Measurements from ENCODE around the gene NEK2. TPM values are rescaled to one million over a fixed set of nuclear protein-coding genes. Genes with fewer than 3 reads are reported as not detected.

Gene NEK2
- total RNA-seq, 1 donor from 2014 or later, result 0.26 TPM

GRCh38 chr1:211677659-211678058 is 2.2 kb upstream of the NEK2 start:
- TF ChIP-seq CTCF (IDR thresholded peaks at IDR 0.05; ENCODE audit: insufficient read depth, low read length, severe bottlenecking), result no peak
- FAIRE-seq, result no peak
- no peaks in the 10 kb centered on the region for H3K36me3 ChIP-seq (ENCODE audit: control insufficient read depth, insufficient read depth, low read length)

GRCh38 chr1:211676761-211677160 is 1.3 kb upstream of the NEK2 start:
- FAIRE-seq, result no peak
- TF ChIP-seq CTCF (IDR thresholded peaks at IDR 0.05; ENCODE audit: insufficient read depth, low read length, severe bottlenecking), result no peak
- no peak for DNase-seq (ENCODE audit: low read depth)
- no peaks in the 10 kb centered on the region for H3K27me3 ChIP-seq (ENCODE audit: control insufficient read depth, insufficient read depth, low read length)
- H3K36me3 ChIP-seq (ENCODE audit: control insufficient read depth, insufficient read depth, low read length), result no peaks in the 10 kb centered on the region
- no peak overlapping the region for H3K4me3 ChIP-seq (ENCODE audit: low read depth, low read length)

More at GRCh38 chr1:211677659-211678058, 2.2 kb upstream of the NEK2 start:
- Histone ChIP-seq H3K4me3 (ENCODE audit: low read depth, low read length) (no peak overlapping the region), H3K27me3 (ENCODE audit: control insufficient read depth, insufficient read depth, low read length) (no peaks in the 10 kb centered on the region)
- DNase-seq (ENCODE audit: low read depth), result no peak

- Histone ChIP-seq H3K27me3 (ENCODE audit: control insufficient read depth, insufficient read depth, low read length) (no peaks in the 10 kb centered on the region), H3K4me3 (ENCODE audit: low read depth, low read length) (peak overlapping the region; percentile 55), H3K36me3 (ENCODE audit: control insufficient read depth, insufficient read depth, low read length) (no peaks in the 10 kb centered on the region)
- FAIRE-seq (no peak), DNase-seq (ENCODE audit: low read depth) (no peak)
- no peak for TF ChIP-seq CTCF (IDR thresholded peaks at IDR 0.05; ENCODE audit: insufficient read depth, low read length, severe bottlenecking)
These were observed 724 bp upstream of the NEK2 start for GRCh38 chr1:211676106-211676583.

GRCh38 chr1:211667065-211667617 is 8.3 kb downstream of the NEK2 start:
- no peaks in the 10 kb centered on the region for H3K27me3 ChIP-seq (ENCODE audit: control insufficient read depth, insufficient read depth, low read length)
- TF ChIP-seq CTCF (IDR thresholded peaks at IDR 0.05; ENCODE audit: insufficient read depth, low read length, severe bottlenecking), result no peak
- H3K36me3 ChIP-seq (ENCODE audit: control insufficient read depth, insufficient read depth, low read length), result no peaks in the 10 kb centered on the region
- H3K4me3 ChIP-seq (ENCODE audit: low read depth, low read length), result no peak overlapping the region
- DNase-seq (ENCODE audit: low read depth) (no peak), FAIRE-seq (no peak)

- no peaks in the 10 kb centered on the region for H3K27me3 ChIP-seq (ENCODE audit: control insufficient read depth, insufficient read depth, low read length)
- peak; percentile 95 for FAIRE-seq
- DNase-seq (ENCODE audit: low read depth), result no peak
- no peak overlapping the region for H3K4me3 ChIP-seq (ENCODE audit: low read depth, low read length)
- H3K36me3 ChIP-seq (ENCODE audit: control insufficient read depth, insufficient read depth, low read length), result no peaks in the 10 kb centered on the region
- TF ChIP-seq CTCF (IDR thresholded peaks at IDR 0.05; ENCODE audit: insufficient read depth, low read length, severe bottlenecking), result no peak
These were observed 14.7 kb downstream of the NEK2 start for GRCh38 chr1:211660718-211661222.

GRCh38 chr1:211656728-211657127 is 18.7 kb downstream of the NEK2 start:
- Histone ChIP-seq H3K27me3 (ENCODE audit: control insufficient read depth, insufficient read depth, low read length) (no peaks in the 10 kb centered on the region), H3K36me3 (ENCODE audit: control insufficient read depth, insufficient read depth, low read length) (no peaks in the 10 kb centered on the region), H3K4me3 (ENCODE audit: low read depth, low read length) (no peak overlapping the region)
- FAIRE-seq (no peak), DNase-seq (ENCODE audit: low read depth) (no peak)
- TF ChIP-seq CTCF (IDR thresholded peaks at IDR 0.05; ENCODE audit: insufficient read depth, low read length, severe bottlenecking), result no peak
